Calu3 (cell line): ENCODE measurements around the gene TTC13. TPM values are rescaled to one million over a fixed set of nuclear protein-coding genes. Genes with fewer than 3 reads are reported as not detected.

Experiments
- BruUV-seq: library from RNA; stranded (reverse); fragments of 400-500 nt; replicated peaks from 2 replicates; lab custom pipeline; 2021; lab: Mats Ljungman, UMichigan
- CTCF ChIA-PET: fragments of 300-600 bp; sonication (Branson Sonifier 250); formaldehyde crosslinking; loops from one replicate; lab custom pipeline; 2022; ENCODE audit warnings: antibody characterized with exemption; lab: Charles Lee
- DNase-seq: peaks from one replicate; pipeline ENCODE4 v3.0.0; 2022
- H3K27ac Mint-ChIP-seq: one replicate; pipeline ENCODE4 v1.8.0; 2022; ENCODE audit warnings: mixed read lengths; ENCODE audit not compliant: unreplicated experiment
- H3K27me3 Mint-ChIP-seq: one replicate; pipeline ENCODE4 v1.8.0; 2022; ENCODE audit warnings: mixed read lengths; ENCODE audit not compliant: unreplicated experiment
- H3K36me3 Mint-ChIP-seq: one replicate; pipeline ENCODE4 v1.8.0; 2022; ENCODE audit warnings: mild to moderate bottlenecking, moderate library complexity, mixed read lengths; ENCODE audit not compliant: insufficient read depth, unreplicated experiment
- H3K4me1 Mint-ChIP-seq: one replicate; pipeline ENCODE4 v1.8.0; 2022; ENCODE audit warnings: mild to moderate bottlenecking, low read depth, mixed read lengths; ENCODE audit not compliant: unreplicated experiment
- H3K4me3 Mint-ChIP-seq: one replicate; pipeline ENCODE4 v1.8.0; 2022; ENCODE audit warnings: mild to moderate bottlenecking, low read depth, moderate library complexity, mixed read lengths; ENCODE audit not compliant: unreplicated experiment
- H3K9me3 Mint-ChIP-seq: one replicate; pipeline ENCODE4 v1.8.0; 2022; ENCODE audit warnings: low read depth, mixed read lengths; ENCODE audit not compliant: unreplicated experiment
- CTCF ChIP-seq: fragments of 200-600 bp; IDR thresholded peaks from one replicate; pipeline ENCODE4 v1.8.0; 2022; ENCODE audit warnings: antibody characterized with exemption; ENCODE audit not compliant: unreplicated experiment
- intact Hi-C: fragments of 100-400 bp; cut with micrococcal nuclease; formaldehyde crosslinking; loops from one replicate; pipeline ENCODE4 v1.10.0; 2022; ENCODE audit not compliant: unreplicated experiment
- total RNA-seq: library from RNA; stranded (reverse); gene quantifications from 2 replicates; pipeline ENCODE4 v1.2.3, GENCODE V29; 2022

Gene TTC13
- total RNA-seq, 1 experiment from 2014 or later, result 35.6 TPM

GRCh38 chr1:230950404-230950803 is 28.3 kb downstream of the TTC13 start:
- Mint-ChIP-seq H3K4me3 (no peak overlapping the region), H3K4me1 (no peaks in the 10 kb centered on the region), H3K27ac (no peak overlapping the region), H3K27me3 (no peaks in the 10 kb centered on the region), H3K9me3 (no peaks in the 10 kb centered on the region), H3K36me3 (no peaks in the 10 kb centered on the region)
- no TSS peak for BruUV-seq
- CTCF ChIA-PET, result no interaction called here
- intact Hi-C loops, result no loop called here
- DNase-seq, result no peak
- TF ChIP-seq CTCF, result no peak

GRCh38 chr1:230948903-230949302 is 29.8 kb downstream of the TTC13 start:
- CTCF ChIA-PET, result interaction anchor here (0.6 kb wide), 1 partner anchor 268 kb away, joined by 5 read pairs; no protein-coding TSS in a partner anchor
- Mint-ChIP-seq H3K27ac (no peak overlapping the region), H3K4me1 (no peaks in the 10 kb centered on the region), H3K4me3 (no peak overlapping the region), H3K36me3 (no peaks in the 10 kb centered on the region), H3K27me3 (no peaks in the 10 kb centered on the region), H3K9me3 (no peaks in the 10 kb centered on the region)
- DNase-seq, result no peak
- BruUV-seq, result no TSS peak
- intact Hi-C loops, result no loop called here
- no peak for TF ChIP-seq CTCF

GRCh38 chr1:230948301-230948700 is 30.4 kb downstream of the TTC13 start:
- CTCF ChIA-PET, result interaction anchor here (0.6 kb wide), 1 partner anchor 269 kb away, joined by 5 read pairs; no protein-coding TSS in a partner anchor
- intact Hi-C loops, result no loop called here
- BruUV-seq, result no TSS peak
- Mint-ChIP-seq H3K4me1 (no peaks in the 10 kb centered on the region), H3K9me3 (no peaks in the 10 kb centered on the region), H3K27ac (no peak overlapping the region), H3K36me3 (no peaks in the 10 kb centered on the region), H3K27me3 (no peaks in the 10 kb centered on the region), H3K4me3 (no peak overlapping the region)
- no peak for DNase-seq
- TF ChIP-seq CTCF, result no peak

GRCh38 chr1:230943048-230943593 is 35.5 kb downstream of the TTC13 start:
- Mint-ChIP-seq H3K4me1 (no peaks in the 10 kb centered on the region), H3K36me3 (no peaks in the 10 kb centered on the region), H3K27ac (no peak overlapping the region), H3K27me3 (no peaks in the 10 kb centered on the region), H3K4me3 (no peak overlapping the region), H3K9me3 (no peaks in the 10 kb centered on the region)
- no peak for DNase-seq
- no peak for TF ChIP-seq CTCF
- CTCF ChIA-PET, result no interaction called here
- intact Hi-C loops, result no loop called here
- no TSS peak for BruUV-seq
